Activated naive CD8-positive, alpha-beta T cell treated with anti-CD3 and anti-CD28 coated beads for 36 hours (primary cell): Measurements from ENCODE around the gene FGFRL1. TPM values are rescaled to one million over a fixed set of nuclear protein-coding genes. Genes with fewer than 3 reads are reported as not detected.

Experiments
- DNase-seq: peaks from one replicate; pipeline ENCODE4 v3.0.0; 2021
- H3K27ac Mint-ChIP-seq: one replicate; pipeline ENCODE4 v1.8.0; 2022; ENCODE audit warnings: mild to moderate bottlenecking, moderate library complexity, mixed read lengths
- H3K27me3 Mint-ChIP-seq: one replicate; pipeline ENCODE4 v1.8.0; 2022; ENCODE audit warnings: mild to moderate bottlenecking, mixed read lengths
- H3K36me3 Mint-ChIP-seq: one replicate; pipeline ENCODE4 v1.8.0; 2021; ENCODE audit warnings: mild to moderate bottlenecking, mixed read lengths
- H3K4me1 Mint-ChIP-seq: one replicate; pipeline ENCODE4 v1.8.0; 2021; ENCODE audit warnings: mixed read lengths
- H3K4me3 Mint-ChIP-seq: one replicate; pipeline ENCODE4 v1.8.0; 2022; ENCODE audit warnings: mild to moderate bottlenecking, moderate library complexity, mixed read lengths
- H3K9me3 Mint-ChIP-seq: one replicate; pipeline ENCODE4 v1.8.0; 2022; ENCODE audit warnings: mixed read lengths
- total RNA-seq, 2 experiments: library from RNA; stranded (reverse); gene quantifications; one replicate each; pipeline ENCODE4 v1.2.3, GENCODE V29; 2021

Gene FGFRL1
- total RNA-seq, 2 experiments from 2014 or later: 17.0 to 17.2 TPM

- DNase-seq: peak; percentile 90
- Mint-ChIP-seq H3K27me3 (no peaks in the 10 kb centered on the region), H3K9me3 (no peaks in the 10 kb centered on the region), H3K4me3 (peak within 1 kb of the TSS; percentile 90), H3K4me1 (peaks cover 13% of the 10 kb centered on the region), H3K36me3 (no peaks in the 10 kb centered on the region), H3K27ac (peak within 1 kb of the TSS; percentile 85)
Observed at GRCh38 chr4:986879-987623, 24.4 kb upstream of the FGFRL1 start, which contains the start of gene IDUA. TSS of gene IDUA (plus strand) at chr4:987044. CDS start at chr4:987085, 41 bp downstream.

GRCh38 chr4:987624-988513 lies 23.6 kb upstream of the FGFRL1 start:
- H3K27ac Mint-ChIP-seq: no peak overlapping the region
- no peak for DNase-seq
- peaks cover 13% of the 10 kb centered on the region for H3K4me1 Mint-ChIP-seq
- peak overlapping the region; percentile 76 for H3K4me3 Mint-ChIP-seq
- no peaks in the 10 kb centered on the region for H3K27me3 Mint-ChIP-seq
- no peaks in the 10 kb centered on the region for H3K36me3 Mint-ChIP-seq
- no peaks in the 10 kb centered on the region for H3K9me3 Mint-ChIP-seq

GRCh38 chr4:988726-989721 lies 22.4 kb upstream of the FGFRL1 start:
- Mint-ChIP-seq H3K9me3 (no peaks in the 10 kb centered on the region), H3K27me3 (no peaks in the 10 kb centered on the region), H3K36me3 (no peaks in the 10 kb centered on the region), H3K27ac (no peak overlapping the region), H3K4me1 (peaks cover 13% of the 10 kb centered on the region), H3K4me3 (no peak overlapping the region)
- DNase-seq: no peak

- H3K27me3 Mint-ChIP-seq: no peaks in the 10 kb centered on the region
- H3K9me3 Mint-ChIP-seq: no peaks in the 10 kb centered on the region
- no peak overlapping the region for H3K27ac Mint-ChIP-seq
- no peak overlapping the region for H3K4me3 Mint-ChIP-seq
- DNase-seq: no peak
- H3K36me3 Mint-ChIP-seq: no peaks in the 10 kb centered on the region
- H3K4me1 Mint-ChIP-seq: peaks cover 11% of the 10 kb centered on the region
Observed at GRCh38 chr4:989722-990471, 21.5 kb upstream of the FGFRL1 start.

- peaks cover 5% of the 10 kb centered on the region for H3K4me1 Mint-ChIP-seq
- H3K36me3 Mint-ChIP-seq: no peaks in the 10 kb centered on the region
- no peak overlapping the region for H3K27ac Mint-ChIP-seq
- no peak overlapping the region for H3K4me3 Mint-ChIP-seq
- H3K27me3 Mint-ChIP-seq: no peaks in the 10 kb centered on the region
- DNase-seq: no peak
- H3K9me3 Mint-ChIP-seq: no peaks in the 10 kb centered on the region
Observed at GRCh38 chr4:990746-991367, 20.6 kb upstream of the FGFRL1 start.

GRCh38 chr4:991451-992296 lies 19.8 kb upstream of the FGFRL1 start:
- no peak for DNase-seq
- no peak overlapping the region for H3K27ac Mint-ChIP-seq
- no peaks in the 10 kb centered on the region for H3K36me3 Mint-ChIP-seq

GRCh38 chr4:992297-993110 lies 18.9 kb upstream of the FGFRL1 start:
- Mint-ChIP-seq H3K9me3 (no peaks in the 10 kb centered on the region), H3K4me1 (no peaks in the 10 kb centered on the region), H3K36me3 (no peaks in the 10 kb centered on the region), H3K4me3 (no peak overlapping the region), H3K27me3 (peaks cover 5% of the 10 kb centered on the region), H3K27ac (no peak overlapping the region)
- DNase-seq: no peak

More at GRCh38 chr4:991451-992296, 19.8 kb upstream of the FGFRL1 start:
- Mint-ChIP-seq H3K9me3 (no peaks in the 10 kb centered on the region), H3K4me3 (no peak overlapping the region), H3K4me1 (no peaks in the 10 kb centered on the region), H3K27me3 (peaks cover under 1% of the 10 kb centered on the region)

- DNase-seq: no peak
- Mint-ChIP-seq H3K4me1 (peaks cover under 1% of the 10 kb centered on the region), H3K4me3 (no peak within 1 kb of the TSS), H3K27ac (no peak within 1 kb of the TSS), H3K36me3 (no peaks in the 10 kb centered on the region), H3K9me3 (no peaks in the 10 kb centered on the region), H3K27me3 (peaks cover 11% of the 10 kb centered on the region)
Observed at GRCh38 chr4:993111-994029, 18.1 kb upstream of the FGFRL1 start, which contains the start of gene SLC26A1. TSS of gene SLC26A1 (minus strand) at chr4:993404. CDS start at chr4:991703, 1,701 bp downstream.

GRCh38 chr4:995311-996026 lies 16.0 kb upstream of the FGFRL1 start:
- no peak overlapping the region for H3K27ac Mint-ChIP-seq
- no peaks in the 10 kb centered on the region for H3K9me3 Mint-ChIP-seq
- no peaks in the 10 kb centered on the region for H3K36me3 Mint-ChIP-seq
- no peak overlapping the region for H3K4me3 Mint-ChIP-seq
- DNase-seq: no peak
- peaks cover 2% of the 10 kb centered on the region for H3K4me1 Mint-ChIP-seq
- peaks cover 22% of the 10 kb centered on the region for H3K27me3 Mint-ChIP-seq

- no peak for DNase-seq
- H3K9me3 Mint-ChIP-seq: no peaks in the 10 kb centered on the region
- no peak overlapping the region for H3K27ac Mint-ChIP-seq
- peaks cover 30% of the 10 kb centered on the region for H3K27me3 Mint-ChIP-seq
- H3K4me3 Mint-ChIP-seq: no peak overlapping the region
- H3K4me1 Mint-ChIP-seq: peaks cover 2% of the 10 kb centered on the region
- no peaks in the 10 kb centered on the region for H3K36me3 Mint-ChIP-seq
Observed at GRCh38 chr4:996030-996996, 15.1 kb upstream of the FGFRL1 start.
